Neural progenitor cell (in vitro differentiated cells): ENCODE data around the gene LRP5. TPM values are rescaled to one million over a fixed set of nuclear protein-coding genes. Genes with fewer than 3 reads are reported as not detected.
A peak's percentile ranks its signal among the peaks of the same experiment; 100 is the strongest.

Source experiments
- DNase-seq: peaks from one replicate; pipeline ENCODE4 v3.0.0-alpha.2; 2016; ENCODE audit warnings: low spot score
- H2AFZ ChIP-seq: fragments of 200-600 bp; sonication (generic); replicated peaks from 2 replicates; pipeline ENCODE4 v1.6.1; 2016; ENCODE audit warnings: antibody characterized with exemption
- H3F3A ChIP-seq: fragments of 200-600 bp; sonication (generic); 2 replicates; pipeline ENCODE4 v1.6.1; 2016; ENCODE audit warnings: antibody characterized with exemption, low read depth
- H3K27ac ChIP-seq: fragments of 200-600 bp; sonication (generic); 2 replicates; pipeline ENCODE4 v1.5.1; 2016; ENCODE audit warnings: mild to moderate bottlenecking
- H3K27me3 ChIP-seq: fragments of 200-600 bp; sonication (generic); 2 replicates; pipeline ENCODE4 v1.6.1; 2016; ENCODE audit warnings: mild to moderate bottlenecking, moderate library complexity
- H3K36me3 ChIP-seq: fragments of 200-600 bp; sonication (generic); 2 replicates; pipeline ENCODE4 v1.5.1; 2016
- H3K4me1 ChIP-seq: fragments of 200-600 bp; sonication (generic); 2 replicates; pipeline ENCODE4 v1.6.1; 2016; ENCODE audit warnings: mixed run types
- H3K4me2 ChIP-seq: fragments of 200-600 bp; sonication (generic); 2 replicates; pipeline ENCODE4 v1.6.1; 2016
- H3K4me3 ChIP-seq: fragments of 200-600 bp; sonication (generic); 2 replicates; pipeline ENCODE4 v1.5.1; 2016
- H3K79me2 ChIP-seq: fragments of 200-600 bp; sonication (generic); 2 replicates; pipeline ENCODE4 v1.6.1; 2016; ENCODE audit warnings: low read depth
- H3K9ac ChIP-seq: fragments of 200-600 bp; sonication (generic); 2 replicates; pipeline ENCODE4 v1.6.1; 2016
- H3K9me3 ChIP-seq: fragments of 200-600 bp; sonication (generic); 2 replicates; pipeline ENCODE4 v1.5.1; 2016; ENCODE audit warnings: low read depth
- H4K20me1 ChIP-seq: fragments of 200-600 bp; sonication (generic); 2 replicates; pipeline ENCODE4 v1.6.1; 2016; ENCODE audit warnings: low read depth
- H3K27ac Mint-ChIP-seq: 3 replicates; pipeline ENCODE4 v1.8.0; 2021; ENCODE audit warnings: mixed read lengths
- H3K27me3 Mint-ChIP-seq: 2 replicates; pipeline ENCODE4 v1.8.0; 2022; ENCODE audit warnings: low read depth, mild to moderate bottlenecking, inconsistent platforms, moderate library complexity, mixed read lengths; ENCODE audit not compliant: insufficient read depth
- H3K36me3 Mint-ChIP-seq: 3 replicates; pipeline ENCODE4 v1.8.0; 2021; ENCODE audit warnings: mixed read lengths
- H3K4me1 Mint-ChIP-seq: 3 replicates; pipeline ENCODE4 v1.8.0; 2021; ENCODE audit warnings: mixed read lengths
- H3K4me3 Mint-ChIP-seq: 3 replicates; pipeline ENCODE4 v1.8.0; 2021; ENCODE audit warnings: mild to moderate bottlenecking, moderate library complexity, mixed read lengths
- H3K9me3 Mint-ChIP-seq: 3 replicates; pipeline ENCODE4 v1.8.0; 2020; ENCODE audit warnings: mixed read lengths
- EZH2 ChIP-seq: fragments of 200-600 bp; sonication (generic); IDR thresholded peaks from 2 replicates; pipeline ENCODE4 v1.6.1; 2017; ENCODE audit warnings: antibody characterized with exemption, mild to moderate bottlenecking, moderate library complexity
- EZH2phosphoT487 ChIP-seq: fragments of 200-600 bp; sonication (generic); IDR thresholded peaks from 2 replicates; pipeline ENCODE4 v1.6.1; 2017; ENCODE audit warnings: antibody characterized with exemption
- total RNA-seq: library from RNA; depleted of rRNA; stranded (reverse); fragments of >200 nt; gene quantifications from 2 replicates; pipeline ENCODE4 v1.2.3, GENCODE V29; 2015; ENCODE audit warnings: low replicate concordance
- TF ChIP-seq, protein P1 (sequence below): fragments of 200-600 bp; sonication (generic); IDR thresholded peaks from 2 replicates; pipeline ENCODE4 v1.5.1; 2017; ENCODE audit warnings: antibody characterized with exemption, mild to moderate bottlenecking

The LRP5 gene
- total RNA-seq, 1 donor from 2014 or later = 7.3 TPM

DNA sequence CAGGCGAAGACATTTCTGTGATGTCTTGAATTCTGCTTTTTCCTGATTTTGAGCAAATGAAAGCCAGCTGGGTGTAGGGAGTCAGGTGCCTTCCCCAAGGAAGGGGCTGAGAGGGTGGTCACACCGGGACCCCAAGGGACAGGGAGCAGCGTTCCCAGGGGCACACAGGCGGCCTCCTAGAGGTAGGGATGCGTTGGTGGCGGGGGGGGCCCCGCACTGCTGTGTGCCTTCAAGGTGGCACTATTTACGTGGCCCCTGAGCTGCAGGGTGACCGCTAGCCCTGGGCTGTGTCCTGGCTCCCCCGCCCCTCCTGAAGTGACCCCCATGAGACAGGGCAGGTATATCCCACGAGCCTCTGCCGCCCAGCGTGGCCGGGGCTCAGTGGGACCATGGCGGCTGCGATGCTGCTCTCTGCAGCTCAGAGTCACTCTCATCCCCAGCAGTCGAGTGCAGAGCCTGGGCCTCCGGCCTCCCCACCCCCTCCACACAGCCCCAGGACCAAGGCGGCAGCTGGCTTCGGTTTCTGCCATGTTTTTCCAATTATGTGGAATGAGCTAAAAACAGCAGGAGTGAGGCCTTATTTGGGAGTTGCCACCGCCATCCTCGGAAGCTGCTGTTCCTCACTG is 60.9 kb downstream of the LRP5 start:
- Histone ChIP-seq H3K4me3 (no peak overlapping the region), H3K36me3 (no peaks in the 10 kb centered on the region), H3K9ac (no peak overlapping the region), H3K27ac (no peak overlapping the region), H4K20me1 (peaks cover 6% of the 10 kb centered on the region), H3F3A (no peaks in the 10 kb centered on the region), H3K9me3 (no peaks in the 10 kb centered on the region), H3K79me2 (no peaks in the 10 kb centered on the region), H2AFZ (no peak overlapping the region), H3K27me3 (no peaks in the 10 kb centered on the region), H3K4me2 (no peak overlapping the region), H3K4me1 (peaks cover 8% of the 10 kb centered on the region)
- no peaks in the 10 kb centered on the region for H3K9me3 Mint-ChIP-seq
- no peak for DNase-seq
- H3K4me1 Mint-ChIP-seq = peaks cover 51% of the 10 kb centered on the region
- TF ChIP-seq, protein P1, sequence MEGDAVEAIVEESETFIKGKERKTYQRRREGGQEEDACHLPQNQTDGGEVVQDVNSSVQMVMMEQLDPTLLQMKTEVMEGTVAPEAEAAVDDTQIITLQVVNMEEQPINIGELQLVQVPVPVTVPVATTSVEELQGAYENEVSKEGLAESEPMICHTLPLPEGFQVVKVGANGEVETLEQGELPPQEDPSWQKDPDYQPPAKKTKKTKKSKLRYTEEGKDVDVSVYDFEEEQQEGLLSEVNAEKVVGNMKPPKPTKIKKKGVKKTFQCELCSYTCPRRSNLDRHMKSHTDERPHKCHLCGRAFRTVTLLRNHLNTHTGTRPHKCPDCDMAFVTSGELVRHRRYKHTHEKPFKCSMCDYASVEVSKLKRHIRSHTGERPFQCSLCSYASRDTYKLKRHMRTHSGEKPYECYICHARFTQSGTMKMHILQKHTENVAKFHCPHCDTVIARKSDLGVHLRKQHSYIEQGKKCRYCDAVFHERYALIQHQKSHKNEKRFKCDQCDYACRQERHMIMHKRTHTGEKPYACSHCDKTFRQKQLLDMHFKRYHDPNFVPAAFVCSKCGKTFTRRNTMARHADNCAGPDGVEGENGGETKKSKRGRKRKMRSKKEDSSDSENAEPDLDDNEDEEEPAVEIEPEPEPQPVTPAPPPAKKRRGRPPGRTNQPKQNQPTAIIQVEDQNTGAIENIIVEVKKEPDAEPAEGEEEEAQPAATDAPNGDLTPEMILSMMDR = no peak
- TF ChIP-seq EZH2 = no peak
- TF ChIP-seq EZH2phosphoT487 = no peak
- H3K27me3 Mint-ChIP-seq = peaks cover 7% of the 10 kb centered on the region
- H3K27ac Mint-ChIP-seq = peak overlapping the region; percentile 50
- H3K4me3 Mint-ChIP-seq = peak overlapping the region; percentile 41
- peaks cover 19% of the 10 kb centered on the region for H3K36me3 Mint-ChIP-seq

DNA sequence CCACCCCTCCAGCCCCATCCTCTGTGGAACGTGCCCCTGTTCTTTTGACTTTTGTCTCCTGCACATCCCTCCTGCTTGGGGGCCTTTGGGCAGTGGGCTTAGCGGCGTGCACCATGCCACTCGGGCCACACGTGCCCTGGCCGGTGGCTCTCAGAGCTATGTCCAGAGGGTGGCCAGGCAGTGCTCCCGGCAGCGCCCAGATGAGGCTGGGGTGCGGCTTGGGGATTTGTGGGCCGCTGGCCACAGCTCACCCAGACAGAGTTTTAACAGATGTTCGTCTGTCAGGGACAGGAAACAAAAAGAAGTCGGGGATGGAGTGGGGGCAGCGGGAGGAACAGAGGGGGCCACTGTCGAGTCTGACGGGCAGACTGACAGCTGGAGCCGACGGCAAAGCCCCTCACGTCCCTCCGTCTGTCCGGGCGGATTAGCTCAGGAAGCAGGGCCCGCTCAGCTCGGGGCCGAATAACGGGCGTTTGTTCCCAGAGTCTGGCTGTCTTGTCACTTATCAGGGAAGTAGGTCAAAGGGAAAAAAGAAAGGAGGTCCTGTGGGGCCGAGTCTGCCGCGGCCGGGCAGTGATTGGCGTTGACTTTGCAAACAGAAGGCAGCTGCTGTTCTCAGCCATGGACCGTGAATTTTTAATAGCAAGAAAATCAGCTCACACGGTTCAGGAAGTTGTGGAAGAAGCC is 61.6 kb downstream of the LRP5 start:
- TF ChIP-seq EZH2 (no peak), EZH2phosphoT487 (no peak)
- TF ChIP-seq, protein P1 = no peak
- H3K9me3 ChIP-seq = no peaks in the 10 kb centered on the region
- DNase-seq = peak; percentile 22
- no peak overlapping the region for H3K27ac ChIP-seq
- H2AFZ ChIP-seq = no peak overlapping the region
- H3K4me3 ChIP-seq = no peak overlapping the region
- Mint-ChIP-seq H3K27me3 (peaks cover 7% of the 10 kb centered on the region), H3K36me3 (peaks cover 17% of the 10 kb centered on the region), H3K4me3 (peak overlapping the region; percentile 79), H3K27ac (peak overlapping the region; percentile 14), H3K4me1 (peaks cover 51% of the 10 kb centered on the region), H3K9me3 (no peaks in the 10 kb centered on the region)
- H3K9ac ChIP-seq = no peak overlapping the region
- H3K79me2 ChIP-seq = no peaks in the 10 kb centered on the region
- no peak overlapping the region for H3K4me2 ChIP-seq
- H3F3A ChIP-seq = no peaks in the 10 kb centered on the region
- H3K36me3 ChIP-seq = no peaks in the 10 kb centered on the region
- H3K4me1 ChIP-seq = peaks cover 8% of the 10 kb centered on the region
- H3K27me3 ChIP-seq = no peaks in the 10 kb centered on the region
- peaks cover 6% of the 10 kb centered on the region for H4K20me1 ChIP-seq

DNA sequence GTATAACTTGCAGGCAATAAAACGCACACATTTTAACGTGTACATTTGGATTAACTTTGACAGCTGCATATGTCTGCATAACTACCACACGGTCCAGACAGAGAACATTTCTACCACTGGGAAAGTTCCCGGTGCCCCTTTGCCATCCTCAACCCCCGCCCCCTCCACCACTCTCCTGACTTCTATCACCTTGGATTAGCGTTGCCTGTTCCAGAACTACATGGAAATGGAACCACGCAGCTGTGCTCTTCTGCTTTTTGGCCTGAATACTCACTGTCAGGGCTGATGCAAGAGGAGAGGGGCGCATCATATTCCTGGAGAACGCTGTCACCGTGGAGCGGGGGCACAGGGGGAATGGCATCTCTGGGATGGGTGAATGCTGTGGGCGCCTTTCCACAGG is 62.1 kb downstream of the LRP5 start:
- TF ChIP-seq EZH2 (no peak), EZH2phosphoT487 (no peak)
- TF ChIP-seq, protein P1 = no peak
- H2AFZ ChIP-seq = no peak overlapping the region
- H3K27ac Mint-ChIP-seq = peak overlapping the region; percentile 14
- H3K4me1 ChIP-seq = peaks cover 8% of the 10 kb centered on the region
- H3K4me3 ChIP-seq = no peak overlapping the region
- H3K9me3 ChIP-seq = no peaks in the 10 kb centered on the region
- peaks cover 5% of the 10 kb centered on the region for H3K27me3 Mint-ChIP-seq
- peaks cover 14% of the 10 kb centered on the region for H3K36me3 Mint-ChIP-seq
- no peaks in the 10 kb centered on the region for H3K79me2 ChIP-seq
- H3K4me3 Mint-ChIP-seq = peak overlapping the region; percentile 79
- H3K27me3 ChIP-seq = no peaks in the 10 kb centered on the region
- peaks cover 56% of the 10 kb centered on the region for H3K4me1 Mint-ChIP-seq
- no peaks in the 10 kb centered on the region for H3F3A ChIP-seq
- H4K20me1 ChIP-seq = peaks cover 6% of the 10 kb centered on the region
- no peak overlapping the region for H3K9ac ChIP-seq
- no peaks in the 10 kb centered on the region for H3K9me3 Mint-ChIP-seq
- no peaks in the 10 kb centered on the region for H3K36me3 ChIP-seq
- DNase-seq = no peak
- no peak overlapping the region for H3K4me2 ChIP-seq
- no peak overlapping the region for H3K27ac ChIP-seq
